MM.1S (cell line): Measurements from ENCODE around the gene CPNE2.

ENCODE experiments used
- EZH2 ChIP-seq: fragments of 300-600 bp; sonication (generic); optimal IDR thresholded peaks from 2 replicates; pipeline ENCODE3; 2017; ENCODE audit warnings: low read depth, mild to moderate bottlenecking, antibody characterized with exemption, low read length, mixed read lengths
- EZH2phosphoT487 ChIP-seq: fragments of 300-600 bp; sonication (generic); IDR thresholded peaks from 2 replicates; pipeline ENCODE4 v1.6.1; 2018; ENCODE audit warnings: antibody characterized with exemption, low read length
- TF ChIP-seq, protein P1 (sequence below): fragments of 300-600 bp; sonication (generic); IDR thresholded peaks from 2 replicates; pipeline ENCODE4 v1.5.1; 2016; ENCODE audit warnings: antibody characterized with exemption, low read length, mixed read lengths

DNA sequence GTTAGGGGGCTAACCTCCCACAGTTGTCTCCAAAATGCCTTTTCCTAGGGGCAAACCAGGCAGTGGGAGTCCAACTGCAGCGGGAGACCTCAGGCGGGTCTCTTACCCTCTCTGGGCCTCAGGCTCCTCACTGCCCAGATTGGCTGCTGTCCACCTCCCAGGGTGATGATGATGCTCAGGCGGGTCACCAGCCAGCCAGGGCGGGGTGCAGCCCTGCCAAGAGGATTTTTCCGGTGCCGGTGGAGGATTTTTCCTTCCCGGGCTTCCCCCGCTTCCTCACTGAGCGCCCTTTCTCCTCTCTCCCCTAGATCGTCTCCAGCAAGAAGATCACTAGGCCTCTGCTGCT, 22.8 kb downstream of the CPNE2 start:
- no peak for TF ChIP-seq EZH2phosphoT487
- TF ChIP-seq, protein P1, sequence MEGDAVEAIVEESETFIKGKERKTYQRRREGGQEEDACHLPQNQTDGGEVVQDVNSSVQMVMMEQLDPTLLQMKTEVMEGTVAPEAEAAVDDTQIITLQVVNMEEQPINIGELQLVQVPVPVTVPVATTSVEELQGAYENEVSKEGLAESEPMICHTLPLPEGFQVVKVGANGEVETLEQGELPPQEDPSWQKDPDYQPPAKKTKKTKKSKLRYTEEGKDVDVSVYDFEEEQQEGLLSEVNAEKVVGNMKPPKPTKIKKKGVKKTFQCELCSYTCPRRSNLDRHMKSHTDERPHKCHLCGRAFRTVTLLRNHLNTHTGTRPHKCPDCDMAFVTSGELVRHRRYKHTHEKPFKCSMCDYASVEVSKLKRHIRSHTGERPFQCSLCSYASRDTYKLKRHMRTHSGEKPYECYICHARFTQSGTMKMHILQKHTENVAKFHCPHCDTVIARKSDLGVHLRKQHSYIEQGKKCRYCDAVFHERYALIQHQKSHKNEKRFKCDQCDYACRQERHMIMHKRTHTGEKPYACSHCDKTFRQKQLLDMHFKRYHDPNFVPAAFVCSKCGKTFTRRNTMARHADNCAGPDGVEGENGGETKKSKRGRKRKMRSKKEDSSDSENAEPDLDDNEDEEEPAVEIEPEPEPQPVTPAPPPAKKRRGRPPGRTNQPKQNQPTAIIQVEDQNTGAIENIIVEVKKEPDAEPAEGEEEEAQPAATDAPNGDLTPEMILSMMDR, result no peak
- TF ChIP-seq EZH2, result no peak
